Panc1 (cell line): Measurements from ENCODE around the gene PPP1R16B. TPM values are rescaled to one million over a fixed set of nuclear protein-coding genes. Genes with fewer than 3 reads are reported as not detected.
"Not testable (repeated sequence)": the region's sequence is repeated elsewhere in the genome, so short reads cannot be mapped to it uniquely, and the experiment has no call there.

Experiments used
- ATAC-seq: fragments of 200-7000 bp; cut with Tn5 transposase; 2 replicates; pipeline ENCODE4 v1.9.1; 2020; ENCODE audit warnings: mild to moderate bottlenecking, moderate library complexity
- BruUV-seq: library from RNA; stranded (reverse); fragments of 400-500 nt; replicated peaks from 2 replicates; lab custom pipeline; 2021; lab: Mats Ljungman, UMichigan
- CTCF ChIA-PET: fragments of 300-600 bp; sonication (Branson Sonifier 250); formaldehyde crosslinking; loops from one replicate; lab custom pipeline; 2022; ENCODE audit warnings: antibody characterized with exemption; lab: Charles Lee
- POLR2A ChIA-PET: fragments of 300-600 bp; sonication (Branson Sonifier 250); formaldehyde crosslinking; loops from one replicate; lab custom pipeline; 2022; ENCODE audit warnings: antibody characterized with exemption; lab: Charles Lee
- DNase-seq: peaks from one replicate; pipeline ENCODE4 v3.0.0-alpha.2; 2010; ENCODE audit warnings: low read depth, low spot score
- H3K27ac ChIP-seq: 2 replicates; pipeline ENCODE4 v1.5.1; 2011; ENCODE audit warnings: mild to moderate bottlenecking, low read length, inconsistent platforms
- H3K27me3 ChIP-seq: fragments of 200-500 bp; sonication (Bioruptor generic); 2 replicates; pipeline ENCODE4 v1.6.0; 2014; ENCODE audit warnings: low read length, inconsistent platforms; ENCODE audit not compliant: control insufficient read depth, insufficient read depth
- H3K36me3 ChIP-seq: fragments of 200-500 bp; sonication (Bioruptor generic); 2 replicates; pipeline ENCODE4 v1.5.1; 2014; ENCODE audit warnings: inconsistent platforms, mild to moderate bottlenecking, low read length, moderate library complexity; ENCODE audit not compliant: control insufficient read depth, insufficient read depth
- H3K4me1 ChIP-seq: 2 replicates; pipeline ENCODE4 v1.5.1; 2011; ENCODE audit warnings: inconsistent platforms, mild to moderate bottlenecking, low read length, moderate library complexity; ENCODE audit not compliant: control insufficient read depth, insufficient read depth
- H3K4me3 ChIP-seq, 2 experiments: 2 replicates each; pipeline ENCODE4 v1.5.1; 2011 to 2012; ENCODE audit warnings: low read depth in 2 of 2, low read length in 2 of 2, mild to moderate bottlenecking in 2 of 2, inconsistent platforms in 1 of 2, moderate library complexity in 1 of 2
- H3K9me3 ChIP-seq: fragments of 200-500 bp; sonication (Bioruptor generic); 2 replicates; pipeline ENCODE4 v1.5.1; 2014; ENCODE audit warnings: low read depth, mild to moderate bottlenecking, inconsistent platforms, low read length, moderate library complexity; ENCODE audit not compliant: control insufficient read depth, insufficient read depth
- CTCF ChIP-seq: fragments of 450-650 bp; IDR thresholded peaks from 2 replicates; pipeline ENCODE4 v1.5.1; 2017; ENCODE audit warnings: mild to moderate bottlenecking
- POLR2AphosphoS5 ChIP-seq: IDR thresholded peaks from 2 replicates; pipeline ENCODE4 v1.6.1; 2012; ENCODE audit warnings: mild to moderate bottlenecking, low read depth, low read length, moderate library complexity
- REST ChIP-seq, 2 experiments: IDR thresholded peaks; 2 replicates each; pipeline ENCODE4 v1.6.1; 2011 to 2012; ENCODE audit warnings: low read depth in 2 of 2, control low read depth in 1 of 2, low read length in 1 of 2, mild to moderate bottlenecking in 1 of 2, moderate library complexity in 1 of 2; ENCODE audit not compliant: insufficient read depth in 1 of 2
- SIN3A ChIP-seq: IDR thresholded peaks from 2 replicates; pipeline ENCODE4 v1.6.1; 2012; ENCODE audit warnings: low read depth, mild to moderate bottlenecking, low read length, moderate library complexity, borderline replicate concordance; ENCODE audit not compliant: insufficient read depth
- TCF7L2 ChIP-seq: IDR thresholded peaks from 2 replicates; pipeline ENCODE4 v1.6.1; 2011; ENCODE audit warnings: mild to moderate bottlenecking, low read depth, low read length, inconsistent platforms
- in situ Hi-C: cut with HindIII; loops from 2 replicates; pipeline ENCODE4 v1.10.0; 2016; ENCODE audit warnings: low sequenced_read_pairs, low pct_unique_long_range_greater_than_20kb
- intact Hi-C: fragments of 100-400 bp; cut with micrococcal nuclease; formaldehyde crosslinking; loops from one replicate; pipeline ENCODE4 v1.10.0; 2022; ENCODE audit not compliant: unreplicated experiment
- total RNA-seq: library from RNA; stranded (reverse); gene quantifications from one replicate; pipeline ENCODE4 v1.2.1, GENCODE V29; 2021; ENCODE audit not compliant: unreplicated experiment

PPP1R16B gene
- total RNA-seq, 1 experiment from 2014 or later: 0.92 TPM

GRCh38 chr20:38859070-38859690 is 53.7 kb downstream of the PPP1R16B start:
- intact Hi-C loops (no loop called here), in situ Hi-C loops (no loop called here)
- Histone ChIP-seq H3K4me1 (no peaks in the 10 kb centered on the region), H3K36me3 (no peaks in the 10 kb centered on the region), H3K4me3 (no peak overlapping the region), H3K27me3 (no peaks in the 10 kb centered on the region), H3K27ac (no peak overlapping the region), H3K9me3 (no peaks in the 10 kb centered on the region)
- no TSS peak for BruUV-seq
- no peak for ATAC-seq
- ChIA-PET CTCF (no interaction called here), POLR2A (no interaction called here)
- DNase-seq: no peak
- TF ChIP-seq SIN3A: no peak
- TF ChIP-seq TCF7L2: no peak
- TF ChIP-seq POLR2AphosphoS5: no peak

GRCh38 chr20:38859857-38860256 is 54.4 kb downstream of the PPP1R16B start:
- in situ Hi-C loops, POLR2A ChIA-PET, CTCF ChIA-PET, H3K4me1 ChIP-seq, H3K36me3 ChIP-seq, H3K9me3 ChIP-seq, intact Hi-C loops, H3K4me3 ChIP-seq, DNase-seq, H3K27ac ChIP-seq, H3K27me3 ChIP-seq, BruUV-seq, ATAC-seq: not testable (repeated sequence)

- ATAC-seq (no peak), DNase-seq (no peak)
- H3K27ac ChIP-seq: no peak overlapping the region
- H3K4me1 ChIP-seq: no peaks in the 10 kb centered on the region
- no peak overlapping the region for H3K4me3 ChIP-seq
- in situ Hi-C loops: no loop called here
- ChIA-PET CTCF (no interaction called here), POLR2A (no interaction called here)
- TF ChIP-seq REST (IDR thresholded peaks at IDR 0.05; ENCODE audit: insufficient read depth in 1 of 2, low read depth in 2 of 2, low read length in 1 of 2): no peak
- TF ChIP-seq CTCF: no peak
- TF ChIP-seq TCF7L2: no peak
- TF ChIP-seq POLR2AphosphoS5: no peak
- no peak for TF ChIP-seq SIN3A
- no peaks in the 10 kb centered on the region for H3K36me3 ChIP-seq
- intact Hi-C loops: no loop called here
- BruUV-seq: no TSS peak
- no peaks in the 10 kb centered on the region for H3K27me3 ChIP-seq
- no peaks in the 10 kb centered on the region for H3K9me3 ChIP-seq
These were observed 55.5 kb downstream of the PPP1R16B start for GRCh38 chr20:38861071-38861401.
